Liver (tissue), 9 donors: Measurements from ENCODE around the gene PMIS2. TPM values are rescaled to one million over a fixed set of nuclear protein-coding genes. Genes with fewer than 3 reads are reported as not detected.
A peak's percentile ranks its signal among the peaks of the same experiment; 100 is the strongest.
"Not testable (repeated sequence)": the region's sequence is repeated elsewhere in the genome, so short reads cannot be mapped to it uniquely, and the experiment has no call there.

Source experiments
- DNase-seq: peaks from one replicate; pipeline ENCODE4 v3.0.0-alpha.2; 2017; ENCODE audit warnings: low spot score
- H3K27ac ChIP-seq, 2 donors: one replicate each; pipeline ENCODE4 v1.7.0; 2013; ENCODE audit warnings: inconsistent platforms in 2 of 2, low read length in 2 of 2, control low read depth in 1 of 2, low read depth in 1 of 2, mild to moderate bottlenecking in 1 of 2
- H3K27me3 ChIP-seq, 4 donors: one replicate each; pipeline versions ENCODE4 v1.6.1 to v1.7.0; 2013; ENCODE audit warnings: low read length in 3 of 4, inconsistent platforms in 1 of 4, mild to moderate bottlenecking in 1 of 4, moderate library complexity in 1 of 4; ENCODE audit not compliant: control insufficient read depth in 4 of 4, insufficient read depth in 4 of 4
- H3K36me3 ChIP-seq, 4 donors: one replicate each; pipeline versions ENCODE4 v1.6.1 to v1.7.0; 2013; ENCODE audit warnings: low read length in 3 of 4, mild to moderate bottlenecking in 3 of 4, low read depth in 1 of 4, moderate library complexity in 1 of 4; ENCODE audit not compliant: control insufficient read depth in 4 of 4, insufficient read depth in 3 of 4
- H3K4me1 ChIP-seq, 4 donors: one replicate each; pipeline versions ENCODE4 v1.6.1 to v1.7.0; 2013; ENCODE audit warnings: low read length in 3 of 4, mild to moderate bottlenecking in 3 of 4, moderate library complexity in 1 of 4; ENCODE audit not compliant: control insufficient read depth in 4 of 4, insufficient read depth in 4 of 4
- H3K4me3 ChIP-seq, 3 donors: one replicate each; pipeline versions ENCODE4 v1.6.1 to v1.7.0; 2013; ENCODE audit warnings: low read length in 3 of 3, control low read depth in 1 of 3, low read depth in 1 of 3, mild to moderate bottlenecking in 1 of 3
- H3K9ac ChIP-seq, 2 donors: one replicate each; pipeline ENCODE4 v1.7.0; 2013; ENCODE audit warnings: low read length in 2 of 2, mild to moderate bottlenecking in 2 of 2, moderate library complexity in 2 of 2, control low read depth in 1 of 2, low read depth in 1 of 2
- H3K9me3 ChIP-seq, 4 donors: one replicate each; pipeline versions ENCODE4 v1.6.1 to v1.7.0; 2013; ENCODE audit warnings: low read length in 3 of 4; ENCODE audit not compliant: control insufficient read depth in 4 of 4
- ATF3 ChIP-seq: IDR thresholded peaks from 2 replicates; pipeline ENCODE4 v1.6.1; 2016; ENCODE audit warnings: antibody characterized with exemption
- FOXA1 ChIP-seq: IDR thresholded peaks from 2 replicates; pipeline ENCODE4 v1.6.1; 2016; ENCODE audit warnings: antibody characterized with exemption
- GABPA ChIP-seq, 2 donors: IDR thresholded peaks in 1 of 2; conservative IDR thresholded peaks in 1 of 2; 2 replicates each; pipeline ENCODE4 v1.6.1; 2016; ENCODE audit warnings: antibody characterized with exemption in 2 of 2, mild to moderate bottlenecking in 1 of 2, moderate library complexity in 1 of 2
- HNF4A ChIP-seq, 2 donors: conservative IDR thresholded peaks; 2 replicates each; pipeline ENCODE4 v1.6.1; 2016; ENCODE audit warnings: antibody characterized with exemption in 2 of 2, mild to moderate bottlenecking in 2 of 2
- HNF4G ChIP-seq: IDR thresholded peaks from 2 replicates; pipeline ENCODE4 v1.6.1; 2016; ENCODE audit warnings: antibody characterized with exemption
- JUND ChIP-seq, 2 donors: IDR thresholded peaks; 2 replicates each; pipeline ENCODE4 v1.6.1; 2016; ENCODE audit warnings: antibody characterized with exemption in 2 of 2
- MAX ChIP-seq: IDR thresholded peaks from 2 replicates; pipeline ENCODE4 v1.6.1; 2016; ENCODE audit warnings: antibody characterized with exemption
- NR2F2 ChIP-seq: IDR thresholded peaks from 2 replicates; pipeline ENCODE4 v1.6.1; 2016; ENCODE audit warnings: antibody characterized with exemption
- RAD21 ChIP-seq, 2 donors: IDR thresholded peaks; 2 replicates each; pipeline ENCODE4 v1.6.1; 2016; ENCODE audit warnings: antibody characterized with exemption in 2 of 2, mild to moderate bottlenecking in 2 of 2
- RXRA ChIP-seq, 2 donors: IDR thresholded peaks; 2 replicates each; pipeline ENCODE4 v1.6.1; 2017 to 2018; ENCODE audit warnings: antibody characterized with exemption in 2 of 2, mild to moderate bottlenecking in 1 of 2
- SP1 ChIP-seq: IDR thresholded peaks from 2 replicates; pipeline ENCODE4 v1.6.1; 2018; ENCODE audit warnings: antibody characterized with exemption, mild to moderate bottlenecking
- TAF1 ChIP-seq: conservative IDR thresholded peaks from 2 replicates; pipeline ENCODE4 v1.6.1; 2016; ENCODE audit warnings: antibody characterized with exemption, mild to moderate bottlenecking
- YY1 ChIP-seq: IDR thresholded peaks from 2 replicates; pipeline ENCODE4 v1.6.1; 2016; ENCODE audit warnings: antibody characterized with exemption, mild to moderate bottlenecking
- ZBTB33 ChIP-seq: IDR thresholded peaks from 2 replicates; pipeline ENCODE4 v1.6.1; 2016; ENCODE audit warnings: antibody characterized with exemption
- WGBS: extraction: QIAGEN DNeasy Blood & Tissue Kit; methylation state at CpG from one replicate; pipeline ENCODE4 v1.1.7; 2013; 5-methylcytosine and 5-hydroxymethylcytosine counted together
- polyA plus RNA-seq, 2 donors: library from polyadenylated mRNA; stranded (reverse) in 1 of 2; unstranded in 1 of 2; fragments of 200-250 nt in 1 of 2; fragments of >200 nt in 1 of 2; fragmentation: Nextera tagmentation in 1 of 2; extraction: Ambion mirVana in 1 of 2; gene quantifications; one replicate each; pipeline versions ENCODE4 v1.2.1 to v1.2.3, GENCODE V29; 2013 to 2015
- total RNA-seq, 2 donors: library from RNA; depleted of rRNA; stranded (reverse); fragments of >200 nt; gene quantifications; one replicate each; pipeline ENCODE4 v1.2.3, GENCODE V29; 2014
- TF ChIP-seq, protein P1 (sequence below): fragments of 150-350 bp; IDR thresholded peaks from 2 replicates; pipeline ENCODE4 v1.5.1; 2017; ENCODE audit warnings: improper control_type of control experiment, low read depth, low read length; ENCODE audit not compliant: missing input control
- donor health status: healthy.
- donor health status: healthy.
- donor health status: healthy.
- donor health status: healthy.
- donor health status: healthy.

Gene PMIS2
- total and polyA plus RNA-seq, 4 donors, result not detected

DNA sequence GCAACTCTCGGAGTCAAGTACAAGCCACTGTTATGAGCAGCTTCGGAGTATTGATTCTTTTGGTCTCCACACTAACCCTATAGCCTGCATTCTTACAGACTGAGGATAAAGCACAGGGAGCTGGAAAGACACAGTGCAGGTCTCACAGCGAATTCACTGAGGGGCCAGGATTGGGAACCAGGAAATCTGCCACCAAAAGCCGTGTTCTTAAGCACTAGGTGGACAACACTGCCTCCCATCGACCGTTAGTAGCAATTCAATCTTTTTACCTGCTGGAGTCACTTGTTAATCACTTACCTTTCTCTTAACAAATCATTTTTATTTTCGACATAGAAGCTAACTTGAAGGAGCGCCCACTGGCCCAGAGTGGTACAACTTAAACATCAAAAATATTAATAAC is 6.3 kb downstream of the PMIS2 start:
- H3K4me1 ChIP-seq, result no peaks in the 10 kb centered on the region
- 24% methylated on average over 8 of the region's 8 CpGs for WGBS
- no peak overlapping the region for H3K4me3 ChIP-seq
- TF ChIP-seq RXRA (IDR thresholded peaks at IDR 0.05) (no peak), YY1 (no peak), NR2F2 (no peak), SP1 (no peak), HNF4A (conservative IDR thresholded peaks at IDR 0.05) (no peak), MAX (no peak), GABPA (IDR thresholded peaks at IDR 0.05 in 1 of 2, conservative IDR thresholded peaks at IDR 0.05 in 1 of 2) (no peak), JUND (IDR thresholded peaks at IDR 0.05) (no peak), ATF3 (no peak), HNF4G (no peak), RAD21 (IDR thresholded peaks at IDR 0.05) (peak; percentile 80 to 81), FOXA1 (no peak), TAF1 (no peak), ZBTB33 (no peak)
- TF ChIP-seq, protein P1, sequence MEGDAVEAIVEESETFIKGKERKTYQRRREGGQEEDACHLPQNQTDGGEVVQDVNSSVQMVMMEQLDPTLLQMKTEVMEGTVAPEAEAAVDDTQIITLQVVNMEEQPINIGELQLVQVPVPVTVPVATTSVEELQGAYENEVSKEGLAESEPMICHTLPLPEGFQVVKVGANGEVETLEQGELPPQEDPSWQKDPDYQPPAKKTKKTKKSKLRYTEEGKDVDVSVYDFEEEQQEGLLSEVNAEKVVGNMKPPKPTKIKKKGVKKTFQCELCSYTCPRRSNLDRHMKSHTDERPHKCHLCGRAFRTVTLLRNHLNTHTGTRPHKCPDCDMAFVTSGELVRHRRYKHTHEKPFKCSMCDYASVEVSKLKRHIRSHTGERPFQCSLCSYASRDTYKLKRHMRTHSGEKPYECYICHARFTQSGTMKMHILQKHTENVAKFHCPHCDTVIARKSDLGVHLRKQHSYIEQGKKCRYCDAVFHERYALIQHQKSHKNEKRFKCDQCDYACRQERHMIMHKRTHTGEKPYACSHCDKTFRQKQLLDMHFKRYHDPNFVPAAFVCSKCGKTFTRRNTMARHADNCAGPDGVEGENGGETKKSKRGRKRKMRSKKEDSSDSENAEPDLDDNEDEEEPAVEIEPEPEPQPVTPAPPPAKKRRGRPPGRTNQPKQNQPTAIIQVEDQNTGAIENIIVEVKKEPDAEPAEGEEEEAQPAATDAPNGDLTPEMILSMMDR, result peak; percentile 48
- no peak for DNase-seq
- no peaks in the 10 kb centered on the region for H3K36me3 ChIP-seq
- no peak overlapping the region for H3K9ac ChIP-seq
- H3K27me3 ChIP-seq, result no peaks in the 10 kb centered on the region
- no peak overlapping the region for H3K27ac ChIP-seq
- H3K9me3 ChIP-seq, result no peaks in the 10 kb centered on the region

DNA sequence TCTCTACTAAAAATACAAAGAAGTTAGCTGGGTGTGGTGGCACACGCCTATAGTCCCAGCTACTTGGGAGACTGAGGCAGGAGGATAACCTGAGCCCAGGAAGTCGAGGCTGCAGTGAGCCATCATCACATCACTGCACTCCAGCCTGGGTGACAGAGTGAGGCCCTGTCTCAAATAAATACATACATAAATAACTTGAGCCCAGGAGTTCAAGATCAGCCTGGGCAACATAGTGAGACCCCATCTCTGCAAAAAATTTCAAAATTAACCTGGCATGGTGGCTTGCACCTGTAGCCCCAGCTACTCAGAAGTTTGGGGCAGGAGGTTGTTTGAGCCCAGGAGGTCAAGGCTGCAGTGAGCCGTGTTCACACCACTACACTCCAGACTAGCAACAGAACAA is 9.1 kb downstream of the PMIS2 start:
- not testable (repeated sequence) for H3K9me3 ChIP-seq, H3K9ac ChIP-seq, H3K4me3 ChIP-seq, H3K27ac ChIP-seq, H3K4me1 ChIP-seq, DNase-seq, H3K27me3 ChIP-seq, H3K36me3 ChIP-seq
- WGBS, result 81% methylated on average over 3 of the region's 3 CpGs

GRCh38 chr19:35595928-35596327 is 10.0 kb downstream of the PMIS2 start:
- 98% methylated on average over 1 of the region's 1 CpG for WGBS
- no peak overlapping the region for H3K4me3 ChIP-seq
- H3K9ac ChIP-seq, result no peak overlapping the region
- no peaks in the 10 kb centered on the region for H3K9me3 ChIP-seq
- TF ChIP-seq NR2F2 (no peak), MAX (no peak), ZBTB33 (no peak), RAD21 (IDR thresholded peaks at IDR 0.05) (no peak), RXRA (IDR thresholded peaks at IDR 0.05) (no peak), SP1 (no peak), GABPA (IDR thresholded peaks at IDR 0.05 in 1 of 2, conservative IDR thresholded peaks at IDR 0.05 in 1 of 2) (no peak), ATF3 (no peak), FOXA1 (no peak), HNF4A (conservative IDR thresholded peaks at IDR 0.05) (no peak)
- TF ChIP-seq, protein P1, result no peak
- H3K27me3 ChIP-seq, result no peaks in the 10 kb centered on the region
- H3K36me3 ChIP-seq, result no peaks in the 10 kb centered on the region
- no peak for DNase-seq
- no peak overlapping the region for H3K27ac ChIP-seq
- no peaks in the 10 kb centered on the region for H3K4me1 ChIP-seq
